ENCODE results near the gene SEPTIN8. TPM values are rescaled to one million over a fixed set of nuclear protein-coding genes. Genes with fewer than 3 reads are reported as not detected.

The SEPTIN8 gene
- polyA plus RNA-seq, 2 of the 4 experiments (the other 2 are of a cell fraction), result 20.8 to 29.2 TPM

GRCh38 chr5:132788990-132789886 lies 12.2 kb upstream of the SEPTIN8 start:
- TF ChIP-seq JUN (IDR thresholded peaks at IDR 0.05) (no peak), HOXB13 (CRISPR knock-in tag; IDR thresholded peaks at IDR 0.05; ENCODE audit: low read depth) (no peak)
- 49% methylated on average over 8 of the region's 8 CpGs for WGBS (ENCODE audit: missing lambda C conversion rate)
- Histone ChIP-seq H3K27ac (no peak overlapping the region), H3K9me3 (no peaks in the 10 kb centered on the region), H3K4me3 (no peak overlapping the region), H3K4me2 (no peak overlapping the region), H3K4me1 (no peaks in the 10 kb centered on the region)
- ATAC-seq (no peak), FAIRE-seq (no peak), DNase-seq (ENCODE audit: low read depth in 1 of 2, low spot score in 1 of 2) (no peak)
- ChIA-PET CTCF (interaction anchor here (0.7 to 1.5 kb wide), 4 partner anchors 13 to 51 kb away, joined by 3 to 4 read pairs (median 3); partner anchors contain the start of gene KIF3A), POLR2A (no interaction called here)

GRCh38 chr5:132788508-132788907 lies 11.5 kb upstream of the SEPTIN8 start:
- CTCF ChIA-PET, result no interaction called here
- ATAC-seq (no peak), DNase-seq (ENCODE audit: low read depth in 1 of 2, low spot score in 1 of 2) (no peak), FAIRE-seq (no peak)
- H3K4me2 ChIP-seq, result no peak overlapping the region
- POLR2A ChIA-PET, result no interaction called here
- WGBS (ENCODE audit: missing lambda C conversion rate), result 100% methylated on average over 1 of the region's 1 CpG
- H3K4me3 ChIP-seq, result no peak overlapping the region
- no peaks in the 10 kb centered on the region for H3K4me1 ChIP-seq
- H3K9me3 ChIP-seq, result no peaks in the 10 kb centered on the region
- no peak overlapping the region for H3K27ac ChIP-seq
- TF ChIP-seq CHD4 (IDR thresholded peaks at IDR 0.05; ENCODE audit: borderline replicate concordance) (no peak), BHLHE40 (IDR thresholded peaks at IDR 0.05; ENCODE audit: low read depth, low read length) (no peak), HOXB13 (CRISPR knock-in tag; IDR thresholded peaks at IDR 0.05; ENCODE audit: low read depth) (no peak), FOXS1 (CRISPR knock-in tag; IDR thresholded peaks at IDR 0.05) (no peak), HOXA7 (CRISPR knock-in tag; IDR thresholded peaks at IDR 0.05) (no peak), RARB (CRISPR knock-in tag; IDR thresholded peaks at IDR 0.05) (no peak)

GRCh38 chr5:132787076-132787475 lies 10.0 kb upstream of the SEPTIN8 start:
- Histone ChIP-seq H3K27ac (no peak overlapping the region), H3K9me3 (no peaks in the 10 kb centered on the region), H3K4me3 (no peak overlapping the region), H3K4me1 (no peaks in the 10 kb centered on the region), H3K4me2 (no peak overlapping the region)
- TF ChIP-seq RARB (CRISPR knock-in tag; IDR thresholded peaks at IDR 0.05), result no peak
- TF ChIP-seq RFX5 (IDR thresholded peaks at IDR 0.05), result no peak
- no peak for TF ChIP-seq HES2 (IDR thresholded peaks at IDR 0.05)
- TF ChIP-seq ZC3H11A (IDR thresholded peaks at IDR 0.05), result no peak
- ChIA-PET POLR2A (interaction anchor here (0.6 kb wide), 1 partner anchor 26 kb away, joined by 3 read pairs; the partner anchor contains the start of gene SOWAHA), CTCF (interaction anchor here (1.1 to 1.4 kb wide), 4 partner anchors 15 to 33 kb away, joined by 3 to 7 read pairs (median 4); no protein-coding TSS in a partner anchor)
- no peak for ATAC-seq
- no peak for FAIRE-seq
- WGBS (ENCODE audit: missing lambda C conversion rate), result 86% methylated on average over 1 of the region's 1 CpG
- no peak for DNase-seq (ENCODE audit: low read depth in 1 of 2, low spot score in 1 of 2)

GRCh38 chr5:132785864-132786263 lies 8.8 kb upstream of the SEPTIN8 start:
- FAIRE-seq, result no peak
- H3K9me3 ChIP-seq, result no peaks in the 10 kb centered on the region
- H3K4me2 ChIP-seq, result no peak overlapping the region
- no peak for ATAC-seq
- H3K4me1 ChIP-seq, result no peaks in the 10 kb centered on the region
- H3K27ac ChIP-seq, result no peak overlapping the region
- 73% methylated on average over 4 of the region's 4 CpGs for WGBS (ENCODE audit: missing lambda C conversion rate)
- TF ChIP-seq CBX8 (IDR thresholded peaks at IDR 0.05), result no peak
- no peak for TF ChIP-seq NFE2L2 (conservative IDR thresholded peaks at IDR 0.05; ENCODE audit: low read length)
- no peak for TF ChIP-seq FOSB (CRISPR knock-in tag; IDR thresholded peaks at IDR 0.05)
- TF ChIP-seq ZNF302 (CRISPR knock-in tag; IDR thresholded peaks at IDR 0.05), result no peak
- TF ChIP-seq ESRRA (IDR thresholded peaks at IDR 0.05; ENCODE audit: borderline replicate concordance, low read length), result no peak
- no peak for TF ChIP-seq MYC (IDR thresholded peaks at IDR 0.05; ENCODE audit: borderline replicate concordance, low read length)
- no peak for TF ChIP-seq ZSCAN20 (CRISPR knock-in tag; IDR thresholded peaks at IDR 0.05)
- no peak for TF ChIP-seq RFX5 (IDR thresholded peaks at IDR 0.05)
- TF ChIP-seq HDAC2 (IDR thresholded peaks at IDR 0.05), result no peak
- TF ChIP-seq PBX3 (IDR thresholded peaks at IDR 0.05), result no peak
- no peak for TF ChIP-seq KDM1A (IDR thresholded peaks at IDR 0.05; ENCODE audit: low read depth)
- no peak for TF ChIP-seq SMC3 (IDR thresholded peaks at IDR 0.05)
- no peak for TF ChIP-seq HOXA7 (CRISPR knock-in tag; IDR thresholded peaks at IDR 0.05)
- no peak for TF ChIP-seq HOXB13 (CRISPR knock-in tag; IDR thresholded peaks at IDR 0.05; ENCODE audit: low read depth)
- no peak for TF ChIP-seq EP300 (IDR thresholded peaks at IDR 0.05)
- TF ChIP-seq RARB (CRISPR knock-in tag; IDR thresholded peaks at IDR 0.05), result no peak
- no peak for TF ChIP-seq RAD21 (conservative IDR thresholded peaks at IDR 0.05 in 1 of 2, IDR thresholded peaks at IDR 0.05 in 1 of 2)
- TF ChIP-seq HOXB5 (CRISPR knock-in tag; IDR thresholded peaks at IDR 0.05), result no peak
- no peak for TF ChIP-seq EHMT2 (IDR thresholded peaks at IDR 0.05; ENCODE audit: low read depth)
- TF ChIP-seq POLR2A (IDR thresholded peaks at IDR 0.05; ENCODE audit: low read length), result no peak
- ChIA-PET POLR2A (no interaction called here), CTCF (interaction anchor here (0.9 to 1.5 kb wide), 2 partner anchors 22 to 399 kb away, joined by 3 read pairs; no protein-coding TSS in a partner anchor)
- DNase-seq (ENCODE audit: low read depth in 1 of 2, low spot score in 1 of 2), result no peak
- no peak overlapping the region for H3K4me3 ChIP-seq
